Keratinocyte (primary cell): Measurements from ENCODE around the gene KREMEN1. TPM values are rescaled to one million over a fixed set of nuclear protein-coding genes. Genes with fewer than 3 reads are reported as not detected.

Experiments used
- DNase-seq: peaks from one replicate; pipeline ENCODE4 v3.0.0-alpha.2; 2011; ENCODE audit warnings: low read depth, missing footprints, low spot score
- FAIRE-seq: peaks from 2 replicates; lab custom pipeline; 2011; peaks lifted over from hg19 to GRCh38; lab: Jason Lieb, UNC
- H2AFZ ChIP-seq: 2 replicates; pipeline ENCODE4 v1.6.0; 2012; ENCODE audit warnings: low read length, control low read depth, inconsistent platforms; ENCODE audit not compliant: control insufficient read depth
- H3K27ac ChIP-seq: 2 replicates; pipeline ENCODE4 v1.5.1; 2011; ENCODE audit warnings: low read length; ENCODE audit not compliant: control insufficient read depth, insufficient read depth
- H3K27me3 ChIP-seq: 3 replicates; pipeline ENCODE4 v1.6.0; 2011; ENCODE audit warnings: low read length; ENCODE audit not compliant: control insufficient read depth, insufficient read depth; ENCODE audit errors: extremely low read depth
- H3K36me3 ChIP-seq, 2 experiments: 2 replicates in 1 of 2; 3 replicates in 1 of 2; pipeline ENCODE4 v1.5.1; 2011; ENCODE audit warnings: low read length in 2 of 2, mild to moderate bottlenecking in 1 of 2; ENCODE audit not compliant: control insufficient read depth in 2 of 2, insufficient read depth in 2 of 2; ENCODE audit errors: extremely low read depth in 1 of 2
- H3K4me1 ChIP-seq: 3 replicates; pipeline ENCODE4 v1.5.1; 2011; ENCODE audit warnings: low read length; ENCODE audit not compliant: control insufficient read depth, insufficient read depth; ENCODE audit errors: extremely low read depth
- H3K4me2 ChIP-seq: 3 replicates; pipeline ENCODE4 v1.6.0; 2011; ENCODE audit warnings: low read depth, low read length; ENCODE audit not compliant: control insufficient read depth, insufficient read depth; ENCODE audit errors: extremely low read depth
- H3K4me3 ChIP-seq, 3 experiments: fragments of 200-600 bp in 1 of 3; sonication (generic) in 1 of 3; 2 replicates in 2 of 3; 3 replicates in 1 of 3; pipeline ENCODE4 v1.5.1; 2011 to 2016; ENCODE audit warnings: low read length in 3 of 3, mild to moderate bottlenecking in 3 of 3, control low read depth in 2 of 3, inconsistent platforms in 1 of 3, low read depth in 1 of 3, mixed read lengths in 1 of 3, mixed run types in 1 of 3, moderate library complexity in 1 of 3; ENCODE audit not compliant: control insufficient read depth in 2 of 3, insufficient read depth in 2 of 3; ENCODE audit errors: extremely low read depth in 1 of 3
- H3K79me2 ChIP-seq: 2 replicates; pipeline ENCODE4 v1.6.0; 2012; ENCODE audit warnings: low read length; ENCODE audit not compliant: control insufficient read depth, insufficient read depth
- H3K9ac ChIP-seq: 3 replicates; pipeline ENCODE4 v1.6.0; 2011; ENCODE audit warnings: low read length; ENCODE audit not compliant: control insufficient read depth, insufficient read depth; ENCODE audit errors: extremely low read depth
- H3K9me1 ChIP-seq: 3 replicates; pipeline ENCODE4 v1.6.0; 2011; ENCODE audit warnings: low read length; ENCODE audit not compliant: control insufficient read depth, insufficient read depth; ENCODE audit errors: extremely low read depth
- H3K9me3 ChIP-seq: 2 replicates; pipeline ENCODE4 v1.5.1; 2012; ENCODE audit warnings: low read depth, low read length; ENCODE audit not compliant: control insufficient read depth
- H4K20me1 ChIP-seq: 3 replicates; pipeline ENCODE4 v1.6.0; 2011; ENCODE audit warnings: low read length; ENCODE audit not compliant: control insufficient read depth, insufficient read depth; ENCODE audit errors: extremely low read depth
- CTCF ChIP-seq, 3 experiments: IDR thresholded peaks in 1 of 3; conservative IDR thresholded peaks in 1 of 3; optimal IDR thresholded peaks in 1 of 3; 2 replicates in 2 of 3; 3 replicates in 1 of 3; pipeline versions ENCODE3 to v1.5.1; 2011; ENCODE audit warnings: low read length in 3 of 3, mild to moderate bottlenecking in 3 of 3, moderate library complexity in 2 of 3, control low read depth in 1 of 3, inconsistent platforms in 1 of 3; ENCODE audit not compliant: insufficient read depth in 2 of 3; ENCODE audit errors: extremely low read depth in 1 of 3
- EZH2 ChIP-seq: IDR thresholded peaks from one replicate; pipeline ENCODE4 v1.6.1; 2012; ENCODE audit warnings: inconsistent platforms, mild to moderate bottlenecking, low read length, moderate library complexity
- dilution Hi-C: fragments of 300-500 bp; cut with MboI; formaldehyde crosslinking; loops from one replicate; pipeline ENCODE4 v1.7.0; 2020; ENCODE audit warnings: low sequenced_read_pairs; ENCODE audit not compliant: extremely low pct_ligation_motif_present
- polyA plus RNA-seq, 5 experiments: library from polyadenylated mRNA; depleted of rRNA in 3 of 5; stranded (reverse) in 3 of 5; stranded (forward) in 1 of 5; unstranded in 1 of 5; fragments of >200 nt; gene quantifications; 1 replicate in 1 of 5; 2 replicates in 3 of 5; 3 replicates in 1 of 5; pipeline versions ENCODE4 v1.2.1 to v1.2.3, GENCODE V29; 2011 to 2012; ENCODE audit warnings: missing spikeins in 2 of 5, low read depth in 1 of 5, low replicate concordance in 1 of 5

Gene KREMEN1
- polyA plus RNA-seq, 1 donor (not counting 4 experiments of a cell fraction or from before 2014, with no cell fraction given), result 6.8 TPM

- DNase-seq (no peak), FAIRE-seq (no peak)
- TF ChIP-seq CTCF (optimal IDR thresholded peaks at IDR 0.05 in 1 of 3, IDR thresholded peaks at IDR 0.05 in 1 of 3, conservative IDR thresholded peaks at IDR 0.05 in 1 of 3; ENCODE audit: extremely low read depth in 1 of 3, insufficient read depth in 2 of 3, low read length in 3 of 3) (no peak), EZH2 (no peak)
- dilution Hi-C loops, result no loop called here
- Histone ChIP-seq H2AFZ (peak overlapping the region; percentile 59), H3K27me3 (no peaks in the 10 kb centered on the region), H3K79me2 (no peaks in the 10 kb centered on the region), H3K4me3 (peak overlapping the region; percentile 71 to 76 (median 74)), H3K9me3 (no peaks in the 10 kb centered on the region), H3K27ac (peak overlapping the region; percentile 10), H3K9ac (peak overlapping the region; percentile 73), H3K4me1 (peaks cover 25% of the 10 kb centered on the region), H3K9me1 (no peaks in the 10 kb centered on the region), H3K4me2 (peak overlapping the region; percentile 86), H3K36me3 (no peaks in the 10 kb centered on the region), H4K20me1 (no peaks in the 10 kb centered on the region)
These were observed 912 bp downstream of the KREMEN1 start for GRCh38 chr22:29073618-29074275.

GRCh38 chr22:29074276-29074772, 1.5 kb downstream of the KREMEN1 start:
- Histone ChIP-seq H3K4me2 (peak overlapping the region; percentile 86), H3K9me1 (no peaks in the 10 kb centered on the region), H3K9me3 (no peaks in the 10 kb centered on the region), H3K9ac (no peak overlapping the region), H3K36me3 (no peaks in the 10 kb centered on the region), H3K27ac (no peak overlapping the region), H3K4me1 (peaks cover 26% of the 10 kb centered on the region), H4K20me1 (no peaks in the 10 kb centered on the region), H3K27me3 (no peaks in the 10 kb centered on the region), H2AFZ (peak overlapping the region; percentile 59), H3K79me2 (no peaks in the 10 kb centered on the region), H3K4me3 (peak overlapping the region; percentile 71 to 76 (median 74))
- dilution Hi-C loops, result no loop called here
- no peak for TF ChIP-seq CTCF (optimal IDR thresholded peaks at IDR 0.05 in 1 of 3, IDR thresholded peaks at IDR 0.05 in 1 of 3, conservative IDR thresholded peaks at IDR 0.05 in 1 of 3; ENCODE audit: extremely low read depth in 1 of 3, insufficient read depth in 2 of 3, low read length in 3 of 3)
- TF ChIP-seq EZH2, result no peak
- DNase-seq (no peak), FAIRE-seq (no peak)
